ENCODE measurements around the gene SEC16A.

DNA sequence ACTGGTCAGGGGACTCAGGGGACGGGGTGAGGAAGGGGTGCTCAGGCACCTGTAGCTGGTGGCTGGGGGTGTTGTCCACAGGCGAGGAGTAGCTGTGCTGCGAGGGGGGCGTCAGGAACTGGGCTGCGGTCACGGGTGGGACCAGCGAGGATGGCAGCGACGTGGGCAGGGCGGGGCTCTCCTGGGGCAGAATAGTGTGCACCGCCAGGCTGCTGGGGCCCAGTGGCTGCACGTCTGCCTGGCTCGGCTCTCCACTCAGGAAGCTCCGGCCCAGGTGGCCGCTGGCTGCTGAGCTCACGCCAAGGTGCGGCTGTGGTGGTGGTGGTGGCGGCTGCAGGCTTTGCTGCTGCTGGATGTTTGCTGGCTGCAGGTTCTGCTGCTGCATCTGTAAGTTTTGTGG, 13.3 kb upstream of the SEC16A start:
- TF ChIP-seq, protein P1, sequence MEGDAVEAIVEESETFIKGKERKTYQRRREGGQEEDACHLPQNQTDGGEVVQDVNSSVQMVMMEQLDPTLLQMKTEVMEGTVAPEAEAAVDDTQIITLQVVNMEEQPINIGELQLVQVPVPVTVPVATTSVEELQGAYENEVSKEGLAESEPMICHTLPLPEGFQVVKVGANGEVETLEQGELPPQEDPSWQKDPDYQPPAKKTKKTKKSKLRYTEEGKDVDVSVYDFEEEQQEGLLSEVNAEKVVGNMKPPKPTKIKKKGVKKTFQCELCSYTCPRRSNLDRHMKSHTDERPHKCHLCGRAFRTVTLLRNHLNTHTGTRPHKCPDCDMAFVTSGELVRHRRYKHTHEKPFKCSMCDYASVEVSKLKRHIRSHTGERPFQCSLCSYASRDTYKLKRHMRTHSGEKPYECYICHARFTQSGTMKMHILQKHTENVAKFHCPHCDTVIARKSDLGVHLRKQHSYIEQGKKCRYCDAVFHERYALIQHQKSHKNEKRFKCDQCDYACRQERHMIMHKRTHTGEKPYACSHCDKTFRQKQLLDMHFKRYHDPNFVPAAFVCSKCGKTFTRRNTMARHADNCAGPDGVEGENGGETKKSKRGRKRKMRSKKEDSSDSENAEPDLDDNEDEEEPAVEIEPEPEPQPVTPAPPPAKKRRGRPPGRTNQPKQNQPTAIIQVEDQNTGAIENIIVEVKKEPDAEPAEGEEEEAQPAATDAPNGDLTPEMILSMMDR (IDR thresholded peaks at IDR 0.05): no peak
- TF ChIP-seq EP300 (IDR thresholded peaks at IDR 0.05): no peak
- TF ChIP-seq POLR2A (IDR thresholded peaks at IDR 0.05): no peak
- TF ChIP-seq POLR2AphosphoS5 (IDR thresholded peaks at IDR 0.05): no peak

All from suprapubic skin (tissue), 4 donors.